Muscle layer of colon (tissue), 2 donors: ENCODE measurements around the gene CDC42EP5.

ENCODE experiments used
- H3K27ac ChIP-seq: one replicate; pipeline ENCODE4 v1.7.0; 2013; ENCODE audit warnings: low read depth, mild to moderate bottlenecking, low read length, moderate library complexity
- H3K27me3 ChIP-seq, 2 donors: one replicate each; pipeline ENCODE4 v1.7.0; 2013; ENCODE audit warnings: low read length in 2 of 2, mild to moderate bottlenecking in 2 of 2; ENCODE audit not compliant: insufficient read depth in 2 of 2, control insufficient read depth in 1 of 2
- H3K36me3 ChIP-seq: one replicate; pipeline ENCODE4 v1.7.0; 2013; ENCODE audit warnings: mild to moderate bottlenecking, low read length; ENCODE audit not compliant: insufficient read depth
- H3K4me1 ChIP-seq: one replicate; pipeline ENCODE4 v1.7.0; 2013; ENCODE audit warnings: mild to moderate bottlenecking, low read length; ENCODE audit not compliant: insufficient read depth
- H3K4me3 ChIP-seq, 2 donors: one replicate each; pipeline ENCODE4 v1.7.0; 2013; ENCODE audit warnings: low read length in 2 of 2, low read depth in 1 of 2, mild to moderate bottlenecking in 1 of 2, moderate library complexity in 1 of 2
- H3K9ac ChIP-seq: one replicate; pipeline ENCODE4 v1.7.0; 2013; ENCODE audit warnings: low read length
- H3K9me3 ChIP-seq: one replicate; pipeline ENCODE4 v1.7.0; 2013; ENCODE audit warnings: mild to moderate bottlenecking, low read length
- donor health status: abdominal sarcoma.
- donor health status: Adenocarcinoma of cecum.

Gene CDC42EP5

DNA sequence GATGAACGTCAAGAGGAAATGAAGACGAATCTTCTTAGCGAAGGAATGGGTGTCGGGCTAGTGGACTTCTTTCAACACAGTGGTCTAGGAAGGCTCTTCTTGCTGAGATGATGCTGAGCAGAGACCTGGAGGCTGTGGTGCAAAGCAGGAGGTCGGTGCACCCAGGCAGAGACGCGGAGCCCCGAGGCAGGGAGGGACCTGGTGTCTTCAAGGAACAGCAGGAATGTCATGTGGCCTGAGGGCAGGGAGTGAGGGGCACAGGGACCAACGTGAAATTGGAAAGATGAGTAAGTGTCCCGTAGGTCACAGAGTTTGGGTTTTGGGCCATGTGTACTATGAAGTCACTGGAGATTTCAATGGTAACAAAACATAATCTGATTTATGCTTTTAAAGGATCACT, 11.4 kb upstream of the CDC42EP5 start:
- H3K27me3 ChIP-seq = no peaks in the 10 kb centered on the region
- no peaks in the 10 kb centered on the region for H3K4me1 ChIP-seq

DNA sequence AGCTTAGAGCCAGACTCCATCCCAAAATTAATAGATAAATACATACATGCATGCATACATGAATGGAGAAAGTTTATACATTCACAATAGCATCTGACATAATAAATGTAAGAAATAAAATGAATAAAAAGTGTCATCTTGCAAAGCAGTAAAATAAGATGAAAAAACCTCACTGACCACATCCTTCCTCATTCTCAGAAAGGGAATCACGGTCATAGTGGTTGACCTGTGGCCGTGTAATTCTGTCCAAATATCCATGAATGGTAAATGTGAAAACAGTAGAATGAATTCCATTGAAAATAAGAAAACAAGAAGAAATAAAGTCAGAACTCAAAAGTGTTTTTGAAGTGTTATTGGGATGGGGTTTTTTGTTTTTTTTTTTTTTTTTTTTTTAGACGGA, 9.8 kb upstream of the CDC42EP5 start:
- Histone ChIP-seq H3K9ac (no peak overlapping the region), H3K27ac (no peak overlapping the region), H3K4me1 (no peaks in the 10 kb centered on the region), H3K36me3 (no peaks in the 10 kb centered on the region), H3K27me3 (peaks cover 4 to 6% of the 10 kb centered on the region in 2 donors), H3K9me3 (no peaks in the 10 kb centered on the region), H3K4me3 (no peak overlapping the region)

More for the DNA sequence above, 11.4 kb upstream of the CDC42EP5 start:
- H3K27ac ChIP-seq = no peak overlapping the region
- no peak overlapping the region for H3K4me3 ChIP-seq
- H3K36me3 ChIP-seq = no peaks in the 10 kb centered on the region
- no peaks in the 10 kb centered on the region for H3K9me3 ChIP-seq
- no peak overlapping the region for H3K9ac ChIP-seq

DNA sequence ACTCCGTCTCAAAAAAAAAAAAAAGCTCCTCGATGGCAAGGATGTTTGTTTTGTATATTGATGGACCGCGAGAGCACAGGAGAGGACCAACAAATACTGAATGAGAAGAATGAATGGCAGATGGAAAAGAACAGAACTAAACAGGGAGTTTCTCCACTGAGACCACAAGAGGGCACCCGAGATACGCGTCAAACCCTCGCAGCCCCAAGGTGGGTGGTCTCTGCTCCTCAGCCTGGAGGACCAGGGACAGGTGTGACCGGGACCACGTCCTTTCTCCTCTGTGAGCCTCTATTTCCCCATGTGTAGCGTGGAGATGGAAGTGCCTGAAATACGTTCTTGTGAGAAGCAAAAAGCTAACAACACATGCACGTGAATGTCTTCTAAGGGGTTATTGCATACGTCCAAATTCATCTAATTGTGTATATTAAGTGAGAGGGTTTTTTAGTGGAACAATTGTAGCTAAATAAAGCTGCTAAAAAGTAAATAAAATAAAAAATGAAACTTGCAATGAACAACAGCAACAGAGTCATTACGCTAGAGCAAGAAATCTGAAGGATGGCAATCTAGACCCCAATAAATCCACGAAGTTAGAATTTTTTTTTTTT, 8.3 kb upstream of the CDC42EP5 start:
- H3K36me3 ChIP-seq = no peaks in the 10 kb centered on the region
- no peak overlapping the region for H3K27ac ChIP-seq
- peaks cover 6% of the 10 kb centered on the region in 2 donors for H3K27me3 ChIP-seq
- H3K9me3 ChIP-seq = no peaks in the 10 kb centered on the region
- H3K4me1 ChIP-seq = no peaks in the 10 kb centered on the region
- H3K9ac ChIP-seq = no peak overlapping the region
- H3K4me3 ChIP-seq = no peak overlapping the region

DNA sequence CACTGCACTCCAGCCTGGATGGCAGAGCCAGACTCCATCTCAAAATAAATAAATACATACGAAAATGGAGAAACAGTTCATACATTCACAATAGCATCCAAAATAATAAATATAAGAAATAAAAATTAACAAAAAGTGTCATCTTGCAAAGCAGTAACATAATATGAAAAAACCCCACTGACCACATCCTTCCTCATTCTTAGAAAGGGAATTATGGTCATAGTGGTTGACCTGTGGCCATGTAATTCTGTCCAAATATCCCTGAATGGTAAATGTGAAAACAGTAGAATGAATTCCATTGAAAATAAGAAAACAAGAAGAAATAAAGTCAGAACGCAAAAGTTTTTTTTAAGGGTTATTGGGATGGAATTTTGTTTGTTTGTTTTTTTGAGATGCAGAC, 7.0 kb upstream of the CDC42EP5 start:
- Histone ChIP-seq H3K9me3 (no peaks in the 10 kb centered on the region), H3K9ac (no peak overlapping the region), H3K27ac (no peak overlapping the region), H3K4me3 (no peak overlapping the region), H3K4me1 (no peaks in the 10 kb centered on the region), H3K36me3 (no peaks in the 10 kb centered on the region), H3K27me3 (peaks cover 6% of the 10 kb centered on the region in 2 donors)

DNA sequence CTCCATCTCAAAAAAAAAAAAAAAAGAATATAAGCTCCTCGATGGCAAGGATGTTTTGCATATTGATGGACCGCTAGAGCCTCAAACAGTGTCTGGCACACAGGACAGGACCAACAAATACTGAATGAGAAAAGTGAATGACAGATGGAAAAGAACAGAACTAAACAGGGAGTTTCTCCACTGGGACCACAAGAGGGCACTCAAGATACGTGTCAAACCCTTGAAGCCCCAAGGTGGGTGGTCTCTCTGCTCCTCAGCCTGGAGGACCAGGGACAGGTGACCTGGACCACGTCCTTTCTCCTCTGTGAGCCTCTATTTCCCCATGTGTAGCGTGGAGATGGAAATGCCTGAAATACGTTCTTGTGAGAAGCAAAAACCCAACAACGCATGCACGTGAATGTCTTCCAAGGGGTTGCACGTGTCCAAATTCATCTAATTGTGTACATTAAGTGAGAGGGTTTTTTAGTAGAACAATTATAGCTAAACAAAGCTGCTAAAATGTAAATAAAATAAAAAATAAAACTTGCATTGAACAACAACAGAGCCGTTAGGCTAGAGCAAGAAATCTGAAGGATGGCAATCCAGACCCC, 5.7 kb upstream of the CDC42EP5 start:
- Histone ChIP-seq H3K27me3 (peaks cover 6% of the 10 kb centered on the region in 2 donors), H3K4me1 (peaks cover 2% of the 10 kb centered on the region), H3K9me3 (no peaks in the 10 kb centered on the region), H3K27ac (no peak overlapping the region), H3K4me3 (no peak overlapping the region), H3K9ac (no peak overlapping the region), H3K36me3 (no peaks in the 10 kb centered on the region)

DNA sequence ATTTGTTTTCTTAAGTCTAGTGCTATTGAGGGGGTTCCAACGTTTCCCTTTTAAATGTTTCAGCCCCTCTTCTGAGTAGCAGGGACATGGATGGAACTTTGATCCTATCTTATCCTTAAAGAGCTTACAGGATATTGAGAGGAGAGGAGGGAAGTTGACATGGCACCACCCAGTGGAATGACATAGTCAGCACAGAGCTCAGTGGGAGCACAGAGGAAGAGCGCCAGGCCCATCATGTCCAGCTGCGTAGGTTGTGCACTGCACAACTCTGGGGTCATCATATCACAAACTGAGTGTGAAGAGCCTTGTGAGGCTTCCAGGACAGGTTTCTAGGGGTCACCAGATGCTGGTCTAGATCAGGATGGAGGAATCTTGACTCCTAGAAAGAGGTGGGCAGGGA, 4.6 kb upstream of the CDC42EP5 start:
- H3K27me3 ChIP-seq = peaks cover 6% of the 10 kb centered on the region in 2 donors
- no peak overlapping the region for H3K9ac ChIP-seq

DNA sequence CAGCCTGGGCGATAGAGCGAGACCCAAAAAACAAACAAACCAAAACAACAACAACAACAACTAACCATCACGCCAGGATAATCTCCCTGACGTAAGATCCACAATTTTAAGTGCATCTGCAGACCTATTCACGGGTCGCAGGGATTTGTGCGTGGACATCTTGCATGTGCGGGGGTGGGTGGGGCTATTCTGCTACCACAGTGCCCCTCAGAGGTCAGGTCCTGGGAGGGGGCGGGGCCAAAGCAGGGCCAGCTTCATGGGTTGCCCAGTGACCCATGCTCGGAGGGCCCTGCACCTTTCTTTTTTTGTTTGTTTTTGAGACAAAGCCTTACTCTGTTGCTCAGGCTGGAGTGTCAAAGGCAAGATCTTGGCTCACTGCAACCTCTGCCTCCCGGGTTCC, 2.6 kb upstream of the CDC42EP5 start:
- Histone ChIP-seq H3K9ac (no peak overlapping the region), H3K36me3 (no peaks in the 10 kb centered on the region), H3K27me3 (peaks cover 6 to 16% of the 10 kb centered on the region in 2 donors), H3K4me1 (peaks cover 5% of the 10 kb centered on the region), H3K4me3 (no peak overlapping the region), H3K27ac (no peak overlapping the region), H3K9me3 (no peaks in the 10 kb centered on the region)

More for the DNA sequence above, 4.6 kb upstream of the CDC42EP5 start:
- H3K4me1 ChIP-seq = peaks cover 5% of the 10 kb centered on the region
- no peak overlapping the region for H3K4me3 ChIP-seq
- H3K9me3 ChIP-seq = no peaks in the 10 kb centered on the region
- H3K36me3 ChIP-seq = no peaks in the 10 kb centered on the region
- H3K27ac ChIP-seq = no peak overlapping the region

DNA sequence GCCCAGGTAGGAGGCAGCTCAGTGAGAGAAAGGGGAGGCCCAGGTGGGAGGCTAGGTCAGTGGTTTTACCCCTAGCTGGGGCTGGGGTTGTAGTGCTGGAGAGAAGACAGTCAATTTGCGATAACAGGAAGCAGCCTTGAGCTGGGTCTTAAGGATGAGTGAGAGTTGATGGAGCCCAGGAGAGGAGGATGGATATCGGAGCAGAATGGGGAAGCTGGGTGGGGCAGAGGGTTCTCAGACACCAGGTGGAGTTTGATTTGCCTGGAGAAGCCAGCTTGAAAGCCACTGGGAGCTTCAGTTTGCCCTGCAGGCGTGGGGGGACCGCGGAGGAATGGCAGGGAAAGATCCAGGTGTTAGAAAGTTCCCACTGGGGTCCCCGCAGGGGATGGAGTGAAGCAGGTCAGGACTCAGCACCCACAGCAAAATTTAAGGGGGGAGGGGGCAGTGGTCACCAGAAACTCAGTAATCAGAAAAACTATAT, 836 bp upstream of the CDC42EP5 start:
- no peaks in the 10 kb centered on the region for H3K9me3 ChIP-seq
- H3K36me3 ChIP-seq = no peaks in the 10 kb centered on the region
- peak overlapping the region in 1 of 2 donors; percentile 41 for H3K4me3 ChIP-seq
- H3K27me3 ChIP-seq = peaks cover 3 to 22% of the 10 kb centered on the region in 2 donors
- H3K27ac ChIP-seq = peak overlapping the region; percentile 45
- H3K4me1 ChIP-seq = peaks cover 5% of the 10 kb centered on the region
- no peak overlapping the region for H3K9ac ChIP-seq

DNA sequence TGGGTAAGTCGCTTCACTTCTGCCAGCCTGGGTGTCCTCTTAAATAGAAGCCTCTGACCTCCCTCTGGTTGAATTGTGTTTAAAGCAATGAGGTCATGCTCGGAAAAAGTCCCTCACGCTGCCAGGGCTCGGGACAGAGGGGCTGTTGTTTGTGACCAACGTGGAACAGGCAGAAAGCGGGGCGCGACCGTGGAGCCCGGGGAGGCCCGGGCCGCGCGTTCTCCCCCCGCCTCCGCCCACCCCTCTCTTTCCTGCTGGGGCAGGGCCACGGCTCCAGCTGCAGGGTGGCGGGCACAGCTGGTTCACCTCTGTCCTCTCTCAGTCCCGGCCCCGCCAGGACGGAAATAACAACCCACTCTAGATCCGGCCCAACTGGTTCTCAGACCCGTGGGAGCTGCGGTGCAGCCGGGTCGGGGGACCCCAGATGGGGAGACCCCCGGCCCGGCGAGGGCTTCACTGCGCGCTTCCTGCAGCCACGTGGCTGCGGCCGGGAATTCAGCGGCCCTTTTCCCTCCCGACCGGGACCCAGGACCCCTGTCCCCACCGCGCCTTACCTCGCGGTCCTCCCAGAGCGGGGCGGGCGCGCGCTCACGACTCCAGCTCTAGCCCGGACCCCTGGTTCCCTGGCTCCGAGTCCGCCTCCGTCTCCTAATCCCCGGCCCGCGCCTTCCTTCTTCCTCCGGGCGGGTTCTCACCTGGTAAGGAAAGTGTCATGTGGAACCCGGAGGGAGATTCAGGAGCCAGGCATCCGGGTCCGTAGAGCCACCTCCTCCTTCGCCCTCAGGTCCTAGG, 1.9 kb downstream of the CDC42EP5 start:
- H3K9me3 ChIP-seq = no peaks in the 10 kb centered on the region
- peaks cover 0 to 16% of the 10 kb centered on the region in 2 donors for H3K27me3 ChIP-seq
- peak overlapping the region in 1 of 2 donors; percentile 18 for H3K4me3 ChIP-seq
- H3K9ac ChIP-seq = no peak overlapping the region
- no peaks in the 10 kb centered on the region for H3K36me3 ChIP-seq
- H3K27ac ChIP-seq = peak overlapping the region; percentile 42
- peaks cover 5% of the 10 kb centered on the region for H3K4me1 ChIP-seq

DNA sequence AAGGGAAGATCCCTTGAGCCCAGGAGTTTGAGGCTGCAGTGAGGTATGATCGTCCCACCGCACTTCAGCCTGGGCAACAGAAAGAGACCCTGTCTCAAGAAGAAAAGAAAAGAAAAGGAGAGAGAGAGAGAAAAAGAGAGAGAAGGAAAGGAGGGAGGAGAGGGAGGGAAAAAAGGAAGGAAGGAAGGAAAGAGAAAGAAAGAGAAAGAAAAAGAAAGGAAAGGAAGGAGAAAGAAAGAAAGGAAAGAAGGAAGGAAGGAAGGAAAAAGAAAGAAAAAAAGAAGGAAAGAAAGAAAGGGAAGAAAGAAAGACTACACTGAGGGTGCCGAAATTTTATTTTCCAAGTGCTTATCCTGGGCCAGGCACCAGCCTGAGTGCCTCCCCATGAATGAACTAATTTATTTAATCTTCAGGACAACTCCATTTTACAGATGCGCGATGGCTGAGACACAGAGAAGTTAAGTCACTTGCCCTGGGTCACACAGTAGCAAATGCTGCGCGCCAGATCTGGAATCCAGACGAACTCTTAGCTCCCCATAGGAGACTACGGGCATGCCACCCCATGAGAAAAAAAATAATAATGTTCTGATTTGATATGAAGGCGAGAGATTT, 2.7 kb downstream of the CDC42EP5 start:
- no peak overlapping the region for H3K4me3 ChIP-seq
- H3K9ac ChIP-seq = no peak overlapping the region
- peaks cover 5% of the 10 kb centered on the region for H3K4me1 ChIP-seq
- H3K9me3 ChIP-seq = no peaks in the 10 kb centered on the region
- H3K36me3 ChIP-seq = no peaks in the 10 kb centered on the region
- peaks cover 0 to 16% of the 10 kb centered on the region in 2 donors for H3K27me3 ChIP-seq
- H3K27ac ChIP-seq = no peak overlapping the region

DNA sequence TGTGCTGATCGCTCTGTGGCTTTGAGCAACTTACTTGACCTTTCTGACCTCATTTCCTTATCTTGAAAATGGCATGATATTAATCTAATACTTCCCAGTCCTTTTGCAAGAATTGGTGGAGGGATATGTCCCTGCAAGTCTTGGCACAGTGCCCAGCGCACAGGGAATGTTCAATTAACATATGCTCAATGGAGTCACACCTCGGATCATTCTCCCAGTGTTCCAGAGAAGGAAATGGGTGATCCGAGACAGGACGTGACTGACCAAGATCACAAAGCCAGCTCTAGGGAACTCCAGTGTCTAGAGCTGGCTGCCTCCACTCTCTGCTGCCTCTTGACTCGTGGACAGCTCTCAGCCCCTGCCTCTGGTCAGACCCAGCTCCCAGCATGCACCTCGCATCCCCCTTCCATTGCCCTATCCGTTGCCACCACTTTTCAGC, 3.6 kb downstream of the CDC42EP5 start:
- Histone ChIP-seq H3K4me3 (no peak overlapping the region), H3K9ac (no peak overlapping the region), H3K27ac (no peak overlapping the region), H3K36me3 (no peaks in the 10 kb centered on the region), H3K4me1 (peaks cover 5% of the 10 kb centered on the region), H3K27me3 (peaks cover 0 to 16% of the 10 kb centered on the region in 2 donors), H3K9me3 (no peaks in the 10 kb centered on the region)
